Nephron (organoid): Measurements from ENCODE around the gene QKI.

ENCODE experiments used
- H3K27ac Mint-ChIP-seq, 3 experiments: 2 replicates each; pipeline ENCODE4 v1.8.0; 2020; ENCODE audit warnings: mixed read lengths in 3 of 3, mild to moderate bottlenecking in 2 of 3, moderate library complexity in 1 of 3
- H3K27me3 Mint-ChIP-seq: 2 replicates; pipeline ENCODE4 v1.8.0; 2021; ENCODE audit warnings: low read depth, mild to moderate bottlenecking, moderate library complexity, mixed read lengths
- H3K36me3 Mint-ChIP-seq: 2 replicates; pipeline ENCODE4 v1.8.0; 2020; ENCODE audit warnings: low read depth, mixed read lengths
- H3K4me1 Mint-ChIP-seq: 2 replicates; pipeline ENCODE4 v1.8.0; 2020; ENCODE audit warnings: mixed read lengths
- H3K4me3 Mint-ChIP-seq, 3 experiments: 2 replicates each; pipeline ENCODE4 v1.8.0; 2020; ENCODE audit warnings: mild to moderate bottlenecking in 3 of 3, mixed read lengths in 3 of 3, moderate library complexity in 2 of 3
- H3K9me3 Mint-ChIP-seq: 2 replicates; pipeline ENCODE4 v1.8.0; 2020; ENCODE audit warnings: mixed read lengths
- CTCF ChIP-seq, 3 experiments: fragments of 200-600 bp; sonication (generic); IDR thresholded peaks; one replicate each; pipeline ENCODE4 v1.5.0; 2021; ENCODE audit warnings: antibody characterized with exemption in 3 of 3; ENCODE audit not compliant: unreplicated experiment in 3 of 3

The QKI gene

GRCh38 chr6:163442336-163442735, 27.8 kb downstream of the QKI start:
- Mint-ChIP-seq H3K27ac (no peak overlapping the region), H3K4me3 (no peak overlapping the region), H3K9me3 (no peaks in the 10 kb centered on the region), H3K4me1 (peaks cover 35% of the 10 kb centered on the region), H3K27me3 (no peaks in the 10 kb centered on the region), H3K36me3 (peaks cover 19% of the 10 kb centered on the region)
- TF ChIP-seq CTCF (IDR thresholded peaks at IDR 0.05; ENCODE audit: unreplicated experiment in 3 of 3) = no peak

- Mint-ChIP-seq H3K27me3 (no peaks in the 10 kb centered on the region), H3K36me3 (peaks cover 19% of the 10 kb centered on the region), H3K4me3 (no peak overlapping the region), H3K9me3 (no peaks in the 10 kb centered on the region), H3K27ac (peak overlapping the region in 1 of 3 experiments; percentile 56), H3K4me1 (peaks cover 40% of the 10 kb centered on the region)
- no peak for TF ChIP-seq CTCF (IDR thresholded peaks at IDR 0.05; ENCODE audit: unreplicated experiment in 3 of 3)
Observed at GRCh38 chr6:163444077-163444476, 29.6 kb downstream of the QKI start.

GRCh38 chr6:163446549-163446948, 32.0 kb downstream of the QKI start:
- H3K4me1 Mint-ChIP-seq = peaks cover 38% of the 10 kb centered on the region
- H3K36me3 Mint-ChIP-seq = peaks cover 25% of the 10 kb centered on the region
- no peaks in the 10 kb centered on the region for H3K27me3 Mint-ChIP-seq
- H3K9me3 Mint-ChIP-seq = no peaks in the 10 kb centered on the region
- no peak overlapping the region for H3K4me3 Mint-ChIP-seq
- no peak overlapping the region for H3K27ac Mint-ChIP-seq
- TF ChIP-seq CTCF (IDR thresholded peaks at IDR 0.05; ENCODE audit: unreplicated experiment in 3 of 3) = no peak

GRCh38 chr6:163449076-163449475, 34.6 kb downstream of the QKI start:
- Mint-ChIP-seq H3K27me3 (no peaks in the 10 kb centered on the region), H3K27ac (no peak overlapping the region), H3K36me3 (peaks cover 23% of the 10 kb centered on the region), H3K4me1 (peaks cover 31% of the 10 kb centered on the region), H3K9me3 (no peaks in the 10 kb centered on the region), H3K4me3 (no peak overlapping the region)
- TF ChIP-seq CTCF (IDR thresholded peaks at IDR 0.05; ENCODE audit: unreplicated experiment in 3 of 3) = no peak

GRCh38 chr6:163454425-163454824, 39.9 kb downstream of the QKI start:
- Mint-ChIP-seq H3K36me3 (peaks cover 66% of the 10 kb centered on the region), H3K27me3 (no peaks in the 10 kb centered on the region), H3K9me3 (no peaks in the 10 kb centered on the region), H3K4me3 (no peak overlapping the region), H3K27ac (no peak overlapping the region), H3K4me1 (peaks cover 41% of the 10 kb centered on the region)
- no peak for TF ChIP-seq CTCF (IDR thresholded peaks at IDR 0.05; ENCODE audit: unreplicated experiment in 3 of 3)

GRCh38 chr6:163455552-163455951, 41.0 kb downstream of the QKI start:
- no peak overlapping the region for H3K27ac Mint-ChIP-seq
- no peak for TF ChIP-seq CTCF (IDR thresholded peaks at IDR 0.05; ENCODE audit: unreplicated experiment in 3 of 3)
- no peaks in the 10 kb centered on the region for H3K9me3 Mint-ChIP-seq
- no peak overlapping the region for H3K4me3 Mint-ChIP-seq
- peaks cover 73% of the 10 kb centered on the region for H3K36me3 Mint-ChIP-seq
- H3K4me1 Mint-ChIP-seq = peaks cover 51% of the 10 kb centered on the region
- no peaks in the 10 kb centered on the region for H3K27me3 Mint-ChIP-seq
